ENCODE data around the gene TXNDC2.
"Not testable (repeated sequence)": the region's sequence is repeated elsewhere in the genome, so short reads cannot be mapped to it uniquely, and the experiment has no call there.

TXNDC2 gene

DNA sequence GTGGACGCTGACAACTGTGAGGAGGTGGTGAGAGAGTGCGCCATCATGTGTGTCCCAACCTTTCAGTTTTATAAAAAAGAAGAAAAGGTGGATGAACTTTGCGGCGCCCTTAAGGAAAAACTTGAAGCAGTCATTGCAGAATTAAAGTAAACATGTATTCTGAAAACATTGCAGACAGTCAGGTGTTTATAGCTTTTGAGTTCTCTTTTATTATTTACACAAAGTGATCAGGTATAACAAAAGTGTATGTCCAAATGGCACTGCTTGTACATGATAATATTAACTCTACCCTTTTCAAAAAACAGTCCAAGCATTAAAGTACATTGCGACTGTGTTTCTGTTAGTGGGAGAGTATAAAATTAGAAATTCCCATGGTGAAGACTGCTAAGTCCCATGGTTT, 2.2 kb downstream of the TXNDC2 start:
- no peak for DNase-seq

DNA sequence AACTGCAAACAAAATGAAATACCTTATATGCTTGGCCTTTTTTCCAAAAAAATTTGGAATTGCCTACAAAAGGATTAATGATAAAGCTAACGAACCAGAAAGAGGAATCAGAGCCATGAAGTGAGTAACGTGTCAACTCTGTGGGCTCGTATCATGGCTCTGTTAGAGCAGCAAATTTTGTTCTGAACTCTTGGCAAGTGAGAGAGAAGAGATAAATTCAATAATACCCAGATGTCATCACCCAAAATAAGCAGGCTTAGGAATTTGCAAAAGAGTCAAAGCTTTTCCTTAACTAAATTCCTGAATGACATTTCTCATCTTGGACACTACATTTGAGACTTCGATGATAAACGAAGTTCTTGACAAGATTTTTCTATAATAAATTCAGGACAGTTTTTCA, 4.4 kb downstream of the TXNDC2 start:
- DNase-seq: no peak

DNA sequence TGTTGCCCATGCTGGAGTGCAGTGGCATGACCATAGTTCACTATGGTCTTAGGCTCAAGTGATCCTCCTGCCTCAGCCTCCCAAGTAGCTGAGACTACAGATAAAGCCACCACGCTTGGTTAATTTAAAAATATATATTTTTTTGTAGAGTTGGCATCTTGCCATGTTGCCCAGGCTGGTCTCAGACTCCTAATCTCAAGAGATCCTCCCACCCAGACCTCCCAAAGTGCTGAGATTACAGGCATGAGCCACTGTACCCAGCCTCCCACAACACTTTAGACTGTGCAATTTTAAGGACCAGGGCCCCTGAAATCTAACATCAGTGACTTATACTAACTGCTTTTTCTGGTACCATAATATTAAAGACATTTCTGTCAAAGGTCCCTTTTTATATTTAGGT, 5.2 kb downstream of the TXNDC2 start:
- no peak for DNase-seq

DNA sequence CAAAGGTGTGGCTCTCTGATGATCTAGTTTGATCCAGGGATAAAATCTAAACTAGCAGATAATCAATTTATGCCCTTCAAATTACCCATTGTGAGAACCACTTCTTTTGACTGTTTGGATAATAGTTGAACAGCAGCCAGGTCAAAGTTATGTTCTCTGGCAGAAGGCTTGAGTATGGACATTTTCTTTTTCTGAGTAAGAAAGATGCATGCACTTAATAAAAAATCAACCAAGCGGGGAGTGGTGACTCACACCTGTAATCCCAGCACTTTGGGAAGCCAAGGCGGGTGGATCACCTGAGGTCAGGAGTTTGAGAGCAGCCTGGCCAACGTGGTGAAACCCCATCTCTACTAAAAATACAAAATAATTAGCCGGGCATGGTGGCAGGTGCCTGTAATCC, 5.7 kb downstream of the TXNDC2 start:
- DNase-seq: not testable (repeated sequence)

DNA sequence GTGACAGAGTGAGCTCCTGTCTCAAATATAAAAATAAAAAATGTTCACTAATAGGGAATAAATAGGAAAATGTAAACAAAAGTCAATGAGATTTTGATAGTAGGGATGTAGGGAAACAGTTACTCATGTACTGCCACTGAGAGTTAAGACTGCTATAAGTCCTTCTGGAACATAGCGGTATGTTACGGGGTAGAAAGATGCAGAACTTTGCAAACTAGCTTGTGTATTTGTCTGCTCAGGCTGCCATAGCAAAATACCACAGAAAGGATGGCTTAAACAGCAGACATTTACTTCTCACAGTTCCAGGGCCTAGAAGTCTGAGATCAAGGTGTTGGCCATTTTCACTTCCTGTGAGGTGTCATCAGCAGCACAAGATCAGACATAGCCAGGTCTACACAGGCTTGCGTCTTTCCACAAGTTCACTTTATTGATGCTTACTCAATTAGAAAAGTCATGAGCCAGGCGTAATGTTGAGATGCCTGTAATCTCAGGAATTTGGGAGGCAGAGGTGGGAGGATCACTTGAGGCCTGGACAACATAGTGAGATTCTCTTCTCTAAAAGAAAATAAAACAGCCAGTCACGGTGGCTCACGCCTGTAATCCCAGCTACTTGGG, 8.8 kb downstream of the TXNDC2 start:
- DNase-seq: no peak

DNA sequence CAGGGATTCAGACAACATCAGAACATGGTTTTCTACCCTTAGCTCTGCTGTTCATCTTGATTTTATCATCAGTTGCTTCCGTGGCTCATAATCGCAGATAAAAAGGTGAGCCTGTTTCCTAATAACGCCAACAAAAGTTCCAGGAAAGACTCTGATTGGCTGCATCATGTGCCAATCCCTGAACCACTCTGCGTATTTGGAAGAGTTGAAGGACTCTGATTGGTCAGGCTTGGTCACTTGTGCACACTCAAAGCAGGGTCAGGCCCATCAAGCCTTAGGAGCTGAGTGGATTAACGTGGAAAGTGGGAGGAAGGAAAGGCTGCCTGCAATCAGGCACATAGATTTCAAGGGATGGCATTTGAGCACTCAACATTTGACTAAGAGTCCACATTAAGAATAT, 11.4 kb downstream of the TXNDC2 start:
- no peak for DNase-seq

DNA sequence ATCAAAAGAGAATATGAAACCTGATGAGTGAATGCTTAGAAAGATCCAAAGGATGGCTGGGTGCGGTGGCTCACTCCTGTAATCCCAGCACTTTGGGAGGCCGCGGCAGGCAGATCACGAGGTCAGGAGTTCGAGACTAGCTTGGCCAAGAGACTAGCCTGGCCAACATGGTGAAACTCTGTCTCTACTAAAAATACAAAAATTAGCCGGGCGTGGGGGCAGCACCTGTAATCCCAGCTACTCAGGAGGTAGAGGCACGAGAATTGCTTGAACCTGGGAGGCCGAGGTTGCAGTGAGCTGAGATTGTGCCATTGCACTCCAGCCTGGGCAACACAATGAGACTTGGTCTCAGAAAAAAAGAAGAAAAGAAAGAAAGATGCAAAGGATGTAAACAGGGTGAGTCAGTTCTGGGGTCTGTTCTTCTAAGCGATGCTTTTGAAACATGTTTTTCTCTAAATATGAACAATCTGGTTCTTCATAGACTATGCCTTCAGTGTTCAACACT, 12.1 kb downstream of the TXNDC2 start:
- not testable (repeated sequence) for DNase-seq

DNA sequence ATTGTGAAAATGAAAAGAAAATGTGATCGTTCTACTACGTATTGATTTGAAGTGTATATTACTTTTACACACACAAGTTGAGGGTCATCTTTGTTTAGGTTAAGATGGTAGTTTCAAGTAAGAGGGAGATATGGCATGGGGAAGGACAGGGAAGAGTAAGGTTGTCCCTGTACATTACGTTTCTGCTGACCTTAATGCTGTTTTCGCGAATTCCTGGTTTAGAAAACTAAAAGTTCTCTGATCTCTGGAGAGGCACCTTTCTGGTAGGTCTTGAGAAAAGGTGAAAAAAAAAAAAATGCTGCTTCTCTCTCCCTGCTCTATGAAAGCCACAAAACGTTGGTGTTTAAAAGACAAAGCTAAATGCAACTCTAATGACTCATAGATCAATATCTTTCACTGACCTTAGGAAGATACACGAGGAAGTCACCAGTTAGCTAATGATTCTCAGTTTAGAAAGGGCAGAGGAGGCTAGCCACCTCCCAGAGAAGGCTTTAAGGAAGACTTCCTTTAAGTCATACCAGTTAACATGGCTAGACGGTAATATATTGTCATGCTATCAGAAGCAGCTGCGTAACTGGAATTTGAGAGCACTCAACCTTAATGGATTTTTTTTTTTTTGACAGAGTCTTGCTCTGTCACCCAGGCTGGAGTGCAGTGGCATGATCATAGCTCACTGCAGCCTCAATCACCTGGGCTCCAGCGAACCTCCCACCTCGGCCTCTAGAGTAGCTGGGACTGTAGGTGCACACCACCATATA, 13.2 kb downstream of the TXNDC2 start:
- DNase-seq: no peak

DNA sequence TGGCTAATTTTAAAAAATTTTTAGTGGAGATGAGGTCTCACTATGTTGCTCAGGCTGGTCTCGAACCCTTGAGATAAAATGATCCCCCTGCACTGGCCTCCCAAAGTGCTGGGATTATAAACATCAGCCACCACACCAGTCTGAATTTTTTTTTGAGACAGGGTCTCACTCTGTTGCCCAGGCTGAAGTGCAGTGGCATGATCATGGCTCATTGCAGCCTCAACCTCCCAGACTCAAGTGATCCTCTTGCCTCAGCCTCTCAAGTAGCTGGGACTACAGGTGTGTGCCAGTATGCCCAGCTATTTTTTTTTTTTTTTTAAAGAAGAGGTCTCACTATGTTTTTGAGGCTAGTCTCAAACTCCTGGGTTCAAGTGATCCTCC, 13.8 kb downstream of the TXNDC2 start:
- not testable (repeated sequence) for DNase-seq

DNA sequence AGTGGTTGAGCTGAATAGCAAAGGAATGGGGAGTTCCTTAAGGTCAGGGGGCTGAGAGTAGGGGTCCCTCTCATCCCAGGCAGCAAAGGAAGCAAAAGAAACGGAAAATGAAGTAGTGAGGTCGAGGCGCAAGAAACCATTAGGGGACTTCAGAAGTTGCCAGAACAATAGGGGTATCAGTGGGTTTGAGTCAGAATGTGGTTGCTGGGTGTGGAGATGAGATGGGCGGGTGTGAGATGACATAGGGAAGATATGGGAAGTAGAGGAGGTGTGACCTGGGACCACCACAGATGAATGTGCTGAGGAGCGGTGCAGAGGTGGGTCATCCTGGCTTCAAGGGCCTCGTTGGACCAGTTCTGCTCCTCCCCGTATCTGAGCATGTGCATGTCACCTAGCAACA, 14.9 kb downstream of the TXNDC2 start:
- no peak for DNase-seq

DNA sequence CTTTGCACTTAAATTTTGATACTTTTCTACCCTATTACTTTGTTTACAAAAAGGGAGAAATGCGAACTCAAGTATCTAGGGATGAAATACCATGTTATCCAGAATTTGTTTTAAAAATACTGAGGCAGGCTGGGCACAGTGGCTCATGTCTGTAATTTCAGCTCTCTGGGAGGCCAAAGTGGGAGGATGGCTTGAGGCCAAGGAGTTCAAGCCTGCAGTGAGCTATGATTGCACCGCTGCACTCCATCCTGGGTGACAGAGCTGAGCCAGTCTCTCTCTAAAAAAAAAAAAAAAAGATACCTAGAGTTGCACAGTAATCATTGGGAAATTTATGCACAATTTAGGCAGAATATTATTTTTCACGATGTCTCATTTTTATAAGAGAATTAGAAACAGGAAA, 15.6 kb downstream of the TXNDC2 start:
- DNase-seq: no peak

DNA sequence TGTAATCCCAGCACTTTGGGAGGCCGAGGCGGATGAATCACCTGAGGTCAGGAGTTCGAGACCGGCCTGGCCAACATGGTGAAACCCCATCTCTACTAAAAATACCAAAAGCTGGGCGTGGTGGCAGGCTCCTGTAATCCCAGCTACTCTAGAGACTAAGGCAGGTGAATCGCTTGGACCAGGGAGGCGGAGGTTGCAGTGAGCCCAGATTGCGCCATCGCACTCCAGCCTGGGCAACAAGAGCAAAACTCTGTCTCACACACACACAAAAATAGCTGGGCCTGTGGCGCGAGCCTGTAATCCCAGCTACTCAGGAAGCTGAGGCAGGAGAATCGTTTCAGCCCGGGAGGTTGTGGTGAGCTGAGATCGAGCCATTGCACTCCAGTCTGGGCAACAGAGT, 16.5 kb downstream of the TXNDC2 start:
- not testable (repeated sequence) for DNase-seq

DNA sequence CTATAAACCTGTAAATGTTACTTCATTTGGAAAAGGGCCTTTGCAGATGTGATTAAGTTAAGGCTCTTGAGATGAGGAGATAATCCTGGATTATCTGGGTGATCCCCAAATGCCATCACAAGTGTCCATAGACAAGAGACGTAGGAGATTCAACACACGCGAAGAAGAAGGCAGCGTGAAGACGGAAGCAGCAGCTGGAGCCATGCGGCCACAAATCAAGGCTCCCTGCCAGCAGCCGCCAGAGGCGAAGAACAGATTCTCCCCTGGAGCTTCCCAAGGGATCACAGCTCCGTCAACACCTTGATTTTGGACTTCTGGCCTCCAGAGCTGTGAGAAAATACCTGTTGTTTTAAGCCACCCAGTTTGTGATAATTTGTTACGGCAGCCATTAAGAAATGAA, 17.1 kb downstream of the TXNDC2 start:
- no peak for DNase-seq

DNA sequence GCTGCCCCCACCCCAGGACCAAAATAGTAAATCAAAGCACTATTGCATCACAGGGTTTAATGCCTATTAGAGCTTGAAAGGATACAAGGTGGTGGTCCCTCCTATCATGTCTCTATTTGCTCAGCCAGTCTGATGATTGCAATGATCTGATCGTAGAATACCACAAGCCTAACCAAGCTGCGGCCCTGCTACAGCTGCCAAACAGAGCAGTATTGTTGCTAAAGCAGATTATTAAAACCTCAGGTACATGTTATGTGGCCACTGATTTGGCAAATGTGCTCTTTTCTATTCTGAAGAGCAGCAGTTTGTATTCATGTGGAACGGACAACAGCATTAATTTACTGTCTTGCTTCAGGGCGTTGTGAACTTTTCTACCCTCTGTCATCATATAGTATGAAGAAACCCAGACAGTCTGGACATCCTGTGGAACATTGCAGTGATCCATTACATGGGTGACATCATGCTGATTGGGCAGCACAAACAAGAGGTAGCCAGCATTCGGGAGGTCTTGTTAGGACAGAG, 19.7 kb downstream of the TXNDC2 start:
- DNase-seq: no peak

DNA sequence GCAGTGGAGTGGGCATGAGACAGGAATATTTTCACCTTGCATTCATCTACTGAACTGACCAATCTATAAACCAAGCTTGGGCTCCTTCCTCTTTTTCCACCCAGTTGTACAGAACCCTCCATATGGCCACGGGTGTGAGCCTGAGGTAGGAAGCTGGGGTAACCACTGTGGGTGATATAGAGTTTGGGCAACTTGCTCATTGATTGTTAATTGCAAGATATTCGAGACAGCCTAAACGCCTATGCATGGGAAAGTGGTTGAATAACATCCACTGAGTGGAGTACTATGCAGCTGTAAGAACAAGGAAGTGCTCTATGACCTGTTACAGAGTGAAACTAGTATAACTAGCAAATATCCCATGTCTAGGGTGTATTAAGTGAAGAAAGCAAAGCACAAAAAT, 20.7 kb downstream of the TXNDC2 start:
- DNase-seq: no peak

DNA sequence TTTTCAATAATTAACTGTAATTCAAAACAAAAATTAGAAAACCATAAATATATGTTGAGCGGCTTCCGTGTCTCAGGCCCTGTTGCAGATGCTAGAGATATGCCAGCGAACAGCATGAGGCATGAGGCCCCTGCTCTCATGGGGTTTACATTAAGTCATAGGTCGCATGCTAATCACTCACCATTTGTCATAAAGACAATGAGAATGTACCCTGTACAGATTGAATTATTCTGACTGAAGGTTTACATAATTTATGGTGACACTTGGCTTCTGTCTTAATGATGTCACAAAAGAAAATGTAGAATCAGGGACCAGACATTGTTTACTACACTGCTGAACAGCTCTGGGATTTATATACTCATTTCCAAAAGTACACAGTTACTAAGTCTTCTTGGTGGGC, 22.1 kb downstream of the TXNDC2 start:
- DNase-seq: no peak

DNA sequence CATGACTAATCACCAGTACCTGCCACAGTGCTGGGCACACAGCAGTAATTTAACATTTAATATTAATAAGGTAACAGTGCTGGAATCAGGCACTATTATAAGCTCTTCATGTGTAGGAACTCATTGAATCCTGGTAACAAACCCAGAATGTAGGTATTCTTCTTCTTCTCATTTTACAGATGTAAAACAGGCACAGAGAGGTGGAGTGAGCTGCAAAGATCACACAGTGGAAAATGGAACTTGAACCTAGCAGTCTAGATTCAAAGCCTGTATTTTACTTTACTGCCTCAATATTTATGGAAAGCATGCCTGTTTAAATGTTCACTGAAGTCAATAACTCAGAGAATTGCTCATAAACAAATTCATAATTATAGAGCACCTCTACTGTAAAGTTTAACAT, 24.3 kb downstream of the TXNDC2 start:
- no peak for DNase-seq

DNA sequence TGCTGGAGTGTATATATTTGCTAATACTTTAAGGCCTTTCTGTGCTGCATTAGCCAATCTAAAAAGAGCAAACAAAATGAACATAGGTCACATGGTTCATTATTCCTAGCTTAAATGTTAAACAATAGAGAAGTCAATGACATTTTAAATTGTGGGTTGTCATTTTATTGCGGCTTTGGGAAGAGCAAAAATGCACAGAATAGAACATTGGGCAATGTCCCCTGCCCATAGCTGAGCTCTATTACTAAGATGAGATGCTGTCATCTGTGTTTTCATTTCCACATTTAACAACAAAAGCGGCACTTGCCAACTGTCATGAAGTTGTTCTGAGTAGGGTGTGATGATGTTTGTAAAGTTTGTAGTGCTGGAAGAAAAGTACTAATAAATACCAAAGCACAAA, 24.9 kb downstream of the TXNDC2 start:
- DNase-seq: no peak

DNA sequence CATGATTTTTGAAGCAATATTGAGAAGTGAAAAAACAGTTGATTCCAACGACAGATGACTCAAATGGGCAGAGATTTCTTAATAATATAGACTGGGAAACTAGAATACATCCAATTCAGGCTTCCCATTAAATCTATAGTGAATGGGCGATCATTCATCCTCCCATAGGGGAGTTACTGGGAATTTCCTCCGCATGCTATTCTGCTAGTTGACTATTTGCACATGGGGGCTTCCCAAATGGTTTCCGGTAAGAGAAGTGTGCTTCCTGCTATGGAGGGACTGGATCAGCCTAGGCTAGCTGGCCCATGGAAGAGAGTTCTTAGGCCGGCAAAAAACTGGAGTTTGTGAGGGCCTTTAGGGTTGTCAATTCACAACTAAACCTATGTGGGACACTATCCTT, 25.5 kb downstream of the TXNDC2 start:
- no peak for DNase-seq

DNA sequence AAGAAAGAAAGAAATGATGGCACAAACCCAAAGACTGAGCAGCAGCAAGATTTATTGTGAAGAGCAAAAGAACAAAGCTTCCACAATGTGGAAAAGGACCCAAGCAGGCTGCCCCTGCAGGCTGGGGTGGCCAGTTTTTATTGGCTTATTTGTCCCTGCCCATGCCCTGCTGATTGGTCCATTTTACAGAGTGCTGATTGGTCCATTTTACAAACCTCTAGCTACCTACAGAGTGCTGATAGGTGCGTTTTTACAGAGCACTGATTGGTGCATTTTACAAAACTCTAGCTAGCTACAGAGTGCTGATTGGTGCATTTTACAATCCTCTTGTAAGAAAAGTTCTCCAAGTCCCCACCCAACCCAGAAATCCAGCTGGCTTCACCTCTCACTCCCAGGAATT, 26.5 kb downstream of the TXNDC2 start:
- DNase-seq: not testable (repeated sequence)

DNA sequence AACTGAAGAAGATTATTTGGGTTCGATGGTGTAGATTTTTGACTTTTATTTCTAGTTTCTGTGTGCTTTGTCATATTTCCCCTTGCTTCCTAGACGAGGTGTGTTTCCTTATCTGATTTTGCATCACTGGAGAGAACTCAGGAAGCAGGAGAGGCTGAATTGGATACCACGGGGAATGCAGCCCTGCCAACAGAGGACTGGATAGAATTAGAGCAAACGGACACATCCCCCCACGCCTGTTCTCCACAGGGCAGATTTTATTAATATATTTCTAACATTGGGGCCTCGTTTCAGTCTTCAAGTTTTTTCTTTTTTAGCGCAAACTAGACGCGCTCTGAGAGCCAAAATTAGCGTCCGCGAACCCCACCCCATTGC, 27.4 kb downstream of the TXNDC2 start:
- DNase-seq: no peak

DNA sequence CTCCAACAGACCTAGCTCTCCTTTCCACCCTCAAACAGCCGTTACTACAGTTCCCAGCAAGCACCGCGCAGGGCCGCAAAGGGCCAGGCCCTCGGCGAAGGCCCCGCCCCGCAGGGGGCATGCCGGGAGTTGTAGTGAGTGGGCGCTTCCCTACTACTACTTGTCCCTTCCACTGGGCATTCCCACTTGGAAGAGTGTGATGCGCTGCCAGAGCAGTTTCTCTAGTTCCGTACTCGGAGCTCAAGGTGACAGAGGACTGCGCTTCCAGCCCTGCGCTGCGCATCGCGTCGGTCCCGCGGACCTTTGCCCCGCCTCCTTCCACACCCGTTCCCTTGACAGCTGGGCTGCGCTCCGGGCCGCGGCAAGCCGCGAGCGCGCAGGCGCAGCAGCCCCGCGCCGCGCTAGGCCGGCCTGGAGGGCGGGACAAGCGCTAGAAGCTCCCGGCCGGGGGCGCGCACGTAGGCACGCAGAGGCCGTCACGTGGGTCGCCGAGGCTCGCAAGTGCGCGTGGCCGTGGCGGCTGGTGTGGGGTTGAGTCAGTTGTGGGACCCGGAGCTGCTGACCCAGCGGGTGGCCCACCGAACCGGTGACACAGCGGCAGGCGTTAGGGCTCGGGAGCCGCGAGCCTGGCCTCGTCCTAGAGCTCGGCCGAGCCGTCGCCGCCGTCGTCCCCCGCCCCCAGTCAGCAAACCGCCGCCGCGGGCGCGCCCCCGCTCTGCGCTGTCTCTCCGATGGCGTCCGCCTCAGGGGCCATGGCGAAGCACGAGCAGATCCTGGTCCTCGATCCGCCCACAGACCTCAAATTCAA, 28.0 kb downstream of the TXNDC2 start, which contains the start of gene VAPA:
Gene VAPA, plus strand, starts transcription at position 491 of the 808 bp plus-strand sequence. Its CDS starts 241 bp downstream, at position 732.
- peak; percentile 95 for DNase-seq

DNA sequence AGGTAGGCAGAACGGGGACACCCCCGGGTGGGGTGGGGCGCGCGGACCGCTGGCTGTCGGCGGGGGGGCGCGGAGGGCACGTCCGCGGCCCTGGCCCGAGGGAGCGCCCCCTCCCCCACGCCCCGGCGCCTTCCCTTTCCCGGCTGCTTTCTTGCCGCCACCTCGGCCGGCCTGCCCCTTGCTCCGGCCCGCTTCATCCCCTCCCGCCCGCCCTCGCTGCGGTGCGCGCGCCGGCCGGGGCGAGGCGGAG, 28.5 kb downstream of the TXNDC2 start:
- DNase-seq: no peak
